GM18511 (cell line): ENCODE measurements around the gene CTDSPL.

Experiments used
- ATAC-seq: cut with Tn5 transposase; IDR thresholded peaks from one replicate; pipeline ENCODE4 v1.9.1; 2021; ENCODE audit warnings: mild to moderate bottlenecking, moderate library complexity; ENCODE audit not compliant: unreplicated experiment

CTDSPL gene

DNA sequence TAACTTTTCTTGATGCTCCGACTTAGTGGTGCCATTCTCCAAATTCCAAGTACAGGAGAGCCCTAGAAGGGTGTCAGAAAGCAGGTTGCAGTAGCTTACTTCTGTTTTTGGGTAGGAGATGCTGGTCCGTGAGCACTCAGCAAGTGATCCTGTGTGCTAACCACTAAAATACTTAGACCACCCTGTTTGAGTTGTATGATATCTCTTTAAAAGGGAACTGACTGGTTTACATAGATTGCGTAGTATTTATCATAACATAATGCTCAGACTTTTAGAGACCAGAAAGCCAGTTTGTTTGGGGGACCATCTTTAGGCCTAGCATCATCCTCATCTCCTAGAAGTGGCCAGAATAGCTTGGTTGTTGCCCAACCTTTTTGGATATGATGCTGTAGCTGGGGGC, 26.7 kb downstream of the CTDSPL start:
- no peak for ATAC-seq

GRCh38 chr3:37890522-37890921, 28.8 kb downstream of the CTDSPL start:
- ATAC-seq = no peak

DNA sequence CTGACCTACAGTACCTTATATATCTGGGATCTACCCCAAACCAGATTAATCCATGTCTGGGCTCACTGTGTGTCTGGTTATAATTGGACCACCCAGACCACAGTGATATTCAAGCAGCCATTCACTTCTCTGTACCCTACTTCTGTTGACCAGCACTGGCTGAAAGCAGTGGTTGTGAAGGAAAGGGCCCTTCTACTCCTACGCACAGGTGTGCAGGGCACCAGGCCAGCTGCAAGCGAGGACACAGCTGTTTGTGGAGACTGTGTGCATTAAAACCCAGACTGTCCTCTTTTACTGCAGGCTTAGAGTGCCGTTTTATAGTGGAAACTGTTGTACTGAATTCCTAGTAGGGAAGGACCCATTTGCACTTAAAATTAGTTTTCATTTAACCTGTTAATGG, 29.5 kb downstream of the CTDSPL start:
- peak; percentile 59 for ATAC-seq

DNA sequence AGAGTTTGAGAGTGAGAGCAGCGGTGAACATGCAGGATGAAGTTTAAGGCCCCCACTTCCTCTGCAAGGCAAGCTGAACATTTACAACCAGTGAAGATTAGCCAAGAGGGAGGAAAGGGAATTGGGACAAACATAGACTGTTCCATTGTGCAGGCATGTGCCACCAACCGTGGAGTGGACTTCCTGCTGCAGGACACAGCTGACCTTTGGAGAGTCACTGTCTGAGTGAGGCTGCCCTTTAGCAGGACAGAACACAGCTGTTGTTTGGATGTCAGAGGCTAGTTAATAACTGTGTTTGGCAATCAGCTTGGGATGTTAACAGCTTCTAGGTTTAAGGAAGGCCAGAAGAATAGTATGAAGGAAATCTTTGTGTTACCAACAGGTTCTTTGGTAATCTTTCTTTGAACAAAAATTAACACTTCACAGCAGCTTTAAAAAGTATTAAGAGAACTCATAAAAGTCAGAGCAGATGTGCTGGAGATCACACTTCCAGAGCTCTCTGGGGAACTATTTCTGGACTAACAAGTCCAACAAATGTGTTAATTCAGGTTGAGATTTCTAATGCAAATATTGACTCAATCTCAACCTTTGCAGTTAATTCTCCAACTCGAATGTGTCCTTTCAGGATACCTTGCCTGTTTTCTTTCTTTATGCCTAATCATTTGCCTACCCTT, 31.4 kb downstream of the CTDSPL start:
- no peak for ATAC-seq

- ATAC-seq = no peak
These were observed 35.1 kb downstream of the CTDSPL start for GRCh38 chr3:37896827-37897226.

DNA sequence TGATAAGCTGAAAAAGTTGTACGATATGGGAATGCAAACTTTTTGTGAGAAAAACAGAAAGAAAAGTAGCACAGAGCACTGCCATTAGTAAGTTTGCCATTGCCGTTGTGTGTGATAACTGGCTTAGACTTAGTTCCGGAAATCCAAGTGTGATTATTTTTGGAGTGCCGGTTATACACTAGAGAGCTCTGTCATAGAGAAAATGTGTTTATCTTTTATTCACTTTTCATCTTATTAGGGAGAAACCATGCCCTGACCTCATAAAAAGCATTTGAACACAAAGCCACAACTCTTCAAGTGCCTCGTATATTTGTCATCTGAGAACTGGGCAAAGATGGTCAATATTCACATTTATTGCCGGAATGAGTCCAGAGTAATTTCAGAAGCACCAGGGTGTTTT, 36.1 kb downstream of the CTDSPL start:
- no peak for ATAC-seq

GRCh38 chr3:37898424-37898823, 36.7 kb downstream of the CTDSPL start:
- ATAC-seq = no peak

DNA sequence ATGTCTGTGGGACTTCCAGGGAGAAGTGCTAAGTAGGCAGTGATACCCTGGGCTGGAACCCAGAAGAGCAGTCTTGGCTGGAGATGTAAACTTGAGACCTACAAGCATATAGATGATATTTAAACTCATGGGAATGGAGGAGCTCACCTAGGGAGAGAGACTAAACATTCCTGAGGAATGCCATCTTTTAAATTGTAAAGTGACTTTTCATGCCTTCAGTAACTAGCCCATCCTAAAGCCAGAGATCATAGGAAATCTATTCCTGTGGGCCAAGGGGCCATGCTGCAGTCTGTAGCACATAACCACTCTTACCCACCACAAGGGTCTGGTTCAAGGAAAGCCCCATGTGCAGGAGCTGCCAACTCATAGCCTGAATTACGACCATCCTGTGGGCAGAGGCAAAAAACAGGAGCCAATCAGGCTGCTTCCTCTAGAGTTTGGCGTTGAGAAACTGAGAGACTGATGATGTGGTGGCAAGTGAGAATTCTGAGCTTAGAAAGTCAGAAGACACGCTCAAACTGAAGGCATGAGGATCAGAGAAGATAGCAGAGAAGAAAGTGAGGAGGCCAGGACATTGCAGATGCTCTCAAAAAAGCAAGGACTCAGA, 37.5 kb downstream of the CTDSPL start:
- peak; percentile 71 for ATAC-seq

GRCh38 chr3:37899711-37900306, 38.1 kb downstream of the CTDSPL start:
- ATAC-seq = no peak

DNA sequence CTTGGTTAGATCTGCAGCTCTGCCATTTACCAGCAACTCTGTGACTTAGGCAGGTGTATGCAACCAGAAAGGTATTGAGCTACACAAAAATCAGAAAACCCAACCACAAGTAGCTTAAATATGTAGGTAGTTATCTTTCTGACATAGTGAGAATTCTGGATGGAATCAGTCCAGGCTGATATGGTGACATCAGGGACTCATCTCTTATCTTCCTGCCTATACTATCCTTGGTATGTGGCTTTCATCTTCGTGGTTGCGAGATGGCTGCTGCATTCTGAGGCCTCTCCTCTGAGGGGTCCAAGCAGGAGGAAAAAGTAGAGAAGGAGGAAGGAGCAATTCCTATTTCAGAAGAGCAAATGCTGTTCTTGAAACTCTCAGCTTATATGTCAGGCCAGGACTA, 40.0 kb downstream of the CTDSPL start:
- no peak for ATAC-seq

DNA sequence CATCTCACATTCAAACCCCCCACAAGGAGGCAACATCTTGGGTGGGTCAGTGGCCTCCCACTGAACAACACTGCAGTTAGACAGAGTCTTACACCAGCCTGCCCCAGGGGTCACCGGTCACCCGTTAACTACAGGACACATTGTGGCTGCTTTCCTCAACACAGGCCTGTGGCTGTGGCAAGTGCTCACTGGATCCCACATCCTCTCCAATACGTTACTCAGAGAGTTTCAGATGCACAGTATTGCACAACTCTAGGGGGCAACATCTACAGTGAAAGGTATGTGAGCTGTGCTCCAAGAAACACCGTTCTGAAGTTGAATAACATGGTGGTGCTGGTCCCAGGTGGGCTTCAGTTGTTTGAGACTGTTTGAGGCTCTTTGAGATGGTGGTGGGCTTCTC, 41.0 kb downstream of the CTDSPL start:
- ATAC-seq = no peak

DNA sequence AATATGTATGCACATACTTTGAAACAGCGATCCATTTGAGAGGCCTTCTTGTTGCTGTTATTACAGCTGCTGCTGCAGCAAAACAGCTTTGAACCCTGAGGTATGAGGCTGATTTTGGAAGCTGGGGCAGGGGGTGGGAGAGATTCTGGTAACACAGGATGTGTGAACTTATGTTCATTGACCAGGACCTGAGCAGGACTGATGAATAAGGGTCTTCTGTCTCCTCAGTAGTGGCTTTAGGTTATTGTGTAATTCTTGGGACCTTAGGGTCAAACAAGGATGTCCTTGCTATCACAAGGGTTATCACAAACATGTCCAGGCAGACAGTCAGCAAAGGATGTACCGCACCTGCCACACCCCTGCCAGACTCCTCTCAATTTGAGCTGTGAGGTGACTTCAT, 41.6 kb downstream of the CTDSPL start:
- ATAC-seq = no peak

GRCh38 chr3:37903734-37904133, 42.1 kb downstream of the CTDSPL start:
- ATAC-seq = no peak

DNA sequence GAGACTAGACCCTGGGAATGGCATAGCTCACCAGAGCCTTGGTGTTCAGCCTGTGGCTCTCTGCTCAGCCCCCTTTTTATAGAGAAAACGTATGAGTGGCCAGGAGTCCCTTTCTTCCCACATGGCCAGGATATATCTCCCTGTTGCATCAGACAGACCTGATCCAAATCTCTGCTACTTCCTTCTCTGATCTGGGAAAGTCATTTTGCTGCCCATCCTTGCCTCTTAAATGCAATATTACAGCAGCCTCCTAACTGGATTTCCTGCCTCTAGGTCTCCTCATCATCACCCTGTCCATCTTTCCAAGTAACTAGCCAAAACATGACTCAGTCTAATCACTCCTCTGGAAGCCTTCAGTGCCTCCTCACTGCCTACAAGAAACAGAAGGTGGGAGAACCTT, 42.9 kb downstream of the CTDSPL start:
- no peak for ATAC-seq

GRCh38 chr3:37905346-37905745, 43.7 kb downstream of the CTDSPL start:
- ATAC-seq = no peak

- no peak for ATAC-seq
These were observed 44.5 kb downstream of the CTDSPL start for GRCh38 chr3:37905987-37906674.

GRCh38 chr3:37906734-37907282, 45.1 kb downstream of the CTDSPL start:
- peak; percentile 30 for ATAC-seq

GRCh38 chr3:37907371-37907770, 45.7 kb downstream of the CTDSPL start:
- ATAC-seq = no peak

GRCh38 chr3:37907906-37908305, 46.2 kb downstream of the CTDSPL start:
- peak; percentile 91 for ATAC-seq

GRCh38 chr3:37909067-37909911, 47.6 kb downstream of the CTDSPL start:
- ATAC-seq = no peak
